HFFc6 (cell line): ENCODE results near the gene TXNRD2. TPM values are rescaled to one million over a fixed set of nuclear protein-coding genes. Genes with fewer than 3 reads are reported as not detected.

ENCODE experiments used
- DNase-seq: peaks from one replicate; pipeline ENCODE4 v3.0.0-alpha.2; 2018
- H3K27ac Mint-ChIP-seq: 2 replicates; pipeline ENCODE4 v1.8.0; 2020; ENCODE audit warnings: mild to moderate bottlenecking, mixed read lengths
- H3K27me3 Mint-ChIP-seq: 2 replicates; pipeline ENCODE4 v1.8.0; 2021; ENCODE audit warnings: mild to moderate bottlenecking, moderate library complexity, mixed read lengths; ENCODE audit not compliant: insufficient read depth
- H3K36me3 Mint-ChIP-seq: 2 replicates; pipeline ENCODE4 v1.8.0; 2021; ENCODE audit warnings: low read depth, mixed read lengths
- H3K4me1 Mint-ChIP-seq: 2 replicates; pipeline ENCODE4 v1.8.0; 2020; ENCODE audit warnings: low read depth, mixed read lengths
- H3K4me3 Mint-ChIP-seq: 2 replicates; pipeline ENCODE4 v1.8.0; 2020; ENCODE audit warnings: mild to moderate bottlenecking, moderate library complexity, mixed read lengths
- H3K9me3 Mint-ChIP-seq: 2 replicates; pipeline ENCODE4 v1.8.0; 2020; ENCODE audit warnings: mild to moderate bottlenecking, mixed read lengths
- CTCF ChIP-seq: fragments of 200-600 bp; sonication (generic); IDR thresholded peaks from 2 replicates; pipeline ENCODE4 v1.5.0; 2021; ENCODE audit warnings: antibody characterized with exemption, mild to moderate bottlenecking
- total RNA-seq, 6 experiments: library from RNA; stranded (reverse); fragmentation: NEBNext Ultra II Directional; extraction: Animal tissue kit (Norgen Biotek cat#: 25700); gene quantifications; 2 replicates in 1 of 6; 3 replicates in 5 of 6; pipeline ENCODE4 v1.2.3, GENCODE V29; 2021

TXNRD2 gene
- total RNA-seq, 6 experiments from 2014 or later: 24.8 to 30.6 (median 28.3) TPM

- peaks cover 2% of the 10 kb centered on the region; the same call in 1 of the 2 replicates for H3K27me3 Mint-ChIP-seq
- peak overlapping the region; percentile 100 for H3K27ac Mint-ChIP-seq
- peaks cover 12% of the 10 kb centered on the region for H3K36me3 Mint-ChIP-seq
- peaks cover 50% of the 10 kb centered on the region for H3K4me1 Mint-ChIP-seq
- DNase-seq: peak; percentile 58
- no peak for TF ChIP-seq CTCF
- no peaks in the 10 kb centered on the region; the same call in 1 of the 2 replicates for H3K9me3 Mint-ChIP-seq
- peak overlapping the region; percentile 22; the same call in 1 of the 2 replicates for H3K4me3 Mint-ChIP-seq
Measured at GRCh38 chr22:19877626-19878339, 63.8 kb downstream of the TXNRD2 start.

GRCh38 chr22:19876941-19877625, 64.5 kb downstream of the TXNRD2 start:
- peaks cover 2% of the 10 kb centered on the region; the same call in 1 of the 2 replicates for H3K27me3 Mint-ChIP-seq
- H3K4me3 Mint-ChIP-seq: no peak overlapping the region
- no peak overlapping the region for H3K27ac Mint-ChIP-seq
- no peak for DNase-seq
- no peaks in the 10 kb centered on the region; the same call in 1 of the 2 replicates for H3K9me3 Mint-ChIP-seq
- TF ChIP-seq CTCF: no peak
- H3K4me1 Mint-ChIP-seq: peaks cover 44% of the 10 kb centered on the region
- peaks cover 12% of the 10 kb centered on the region for H3K36me3 Mint-ChIP-seq

- peaks cover 12% of the 10 kb centered on the region for H3K36me3 Mint-ChIP-seq
- no peaks in the 10 kb centered on the region; the same call in 1 of the 2 replicates for H3K9me3 Mint-ChIP-seq
- TF ChIP-seq CTCF: 0 out of 2 replicates have a peak, but pooled peaks have one; percentile 8
- H3K4me3 Mint-ChIP-seq: no peak overlapping the region
- no peak for DNase-seq
- H3K4me1 Mint-ChIP-seq: peaks cover 38% of the 10 kb centered on the region
- H3K27me3 Mint-ChIP-seq: peaks cover 2% of the 10 kb centered on the region; the same call in 1 of the 2 replicates
- no peak overlapping the region for H3K27ac Mint-ChIP-seq
Measured at GRCh38 chr22:19876314-19876940, 65.2 kb downstream of the TXNRD2 start.

- no peak overlapping the region for H3K4me3 Mint-ChIP-seq
- TF ChIP-seq CTCF: no peak
- H3K27me3 Mint-ChIP-seq: no peaks in the 10 kb centered on the region
- peaks cover 7% of the 10 kb centered on the region for H3K36me3 Mint-ChIP-seq
- DNase-seq: no peak
- peaks cover 31% of the 10 kb centered on the region for H3K4me1 Mint-ChIP-seq
- no peaks in the 10 kb centered on the region; the same call in 1 of the 2 replicates for H3K9me3 Mint-ChIP-seq
- H3K27ac Mint-ChIP-seq: no peak overlapping the region
Measured at GRCh38 chr22:19875531-19876313, 65.9 kb downstream of the TXNRD2 start.

GRCh38 chr22:19875061-19875530, 66.5 kb downstream of the TXNRD2 start:
- DNase-seq: no peak
- Mint-ChIP-seq H3K4me1 (peaks cover 24% of the 10 kb centered on the region), H3K27me3 (no peaks in the 10 kb centered on the region), H3K4me3 (no peak overlapping the region), H3K36me3 (peaks cover 1% of the 10 kb centered on the region; the same call in 1 of the 2 replicates), H3K9me3 (no peaks in the 10 kb centered on the region; the same call in 1 of the 2 replicates), H3K27ac (no peak overlapping the region)
- TF ChIP-seq CTCF: no peak
